Measurements from ENCODE around the gene NPC2.

Gene NPC2

DNA sequence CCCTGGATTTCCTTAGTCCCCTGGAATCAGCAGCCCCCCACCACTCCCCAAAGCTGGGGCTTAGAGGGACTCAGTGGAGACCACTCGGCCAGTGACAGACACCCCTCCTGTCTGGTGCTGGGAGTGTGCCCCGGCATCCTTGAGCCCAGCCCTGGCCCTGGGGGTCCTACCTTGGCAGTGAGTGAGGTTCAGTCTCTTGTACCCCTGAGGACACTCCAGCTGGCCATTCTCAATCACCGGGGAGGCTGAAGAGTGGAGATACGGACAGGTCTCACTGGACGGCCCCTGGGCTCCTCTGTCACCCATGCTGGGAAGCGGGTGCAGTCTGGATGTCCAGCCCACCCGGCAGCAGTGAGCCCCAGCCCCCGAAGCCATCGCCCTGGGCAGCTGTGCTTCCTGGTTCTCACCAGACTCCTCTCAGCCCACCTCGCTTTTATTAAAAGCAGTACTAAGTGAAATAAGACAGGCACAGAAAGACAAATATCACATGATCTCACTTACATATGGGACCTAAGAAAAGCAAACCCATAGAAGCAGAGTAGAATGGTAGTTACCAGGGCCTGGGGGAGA lies 42.7 kb upstream of the NPC2 start:
- no peaks in the 10 kb centered on the region for H3K36me3 Mint-ChIP-seq (ENCODE audit: low read depth)
- no peak overlapping the region for H3K4me3 Mint-ChIP-seq

GRCh38 chr14:74533576-74533975 lies 40.5 kb upstream of the NPC2 start:
- Mint-ChIP-seq H3K4me3 (no peak overlapping the region), H3K4me1 (no peaks in the 10 kb centered on the region), H3K27ac (no peak overlapping the region), H3K27me3 (ENCODE audit: low read depth) (no peaks in the 10 kb centered on the region), H3K9me3 (no peaks in the 10 kb centered on the region), H3K36me3 (ENCODE audit: low read depth) (no peaks in the 10 kb centered on the region)
- no peak for TF ChIP-seq CTCF (IDR thresholded peaks at IDR 0.05; ENCODE audit: unreplicated experiment in 3 of 3)

More for the DNA sequence above, 42.7 kb upstream of the NPC2 start:
- H3K9me3 Mint-ChIP-seq = no peaks in the 10 kb centered on the region
- no peak for TF ChIP-seq CTCF (IDR thresholded peaks at IDR 0.05; ENCODE audit: unreplicated experiment in 3 of 3)
- H3K4me1 Mint-ChIP-seq = no peaks in the 10 kb centered on the region
- no peaks in the 10 kb centered on the region for H3K27me3 Mint-ChIP-seq (ENCODE audit: low read depth)
- no peak overlapping the region for H3K27ac Mint-ChIP-seq

- Mint-ChIP-seq H3K36me3 (ENCODE audit: low read depth) (no peaks in the 10 kb centered on the region), H3K9me3 (no peaks in the 10 kb centered on the region), H3K27me3 (ENCODE audit: low read depth) (no peaks in the 10 kb centered on the region), H3K4me1 (no peaks in the 10 kb centered on the region), H3K27ac (no peak overlapping the region), H3K4me3 (no peak overlapping the region)
- TF ChIP-seq CTCF (IDR thresholded peaks at IDR 0.05; ENCODE audit: unreplicated experiment in 3 of 3) = no peak
Observed at GRCh38 chr14:74532246-74532645, 39.1 kb upstream of the NPC2 start.

DNA sequence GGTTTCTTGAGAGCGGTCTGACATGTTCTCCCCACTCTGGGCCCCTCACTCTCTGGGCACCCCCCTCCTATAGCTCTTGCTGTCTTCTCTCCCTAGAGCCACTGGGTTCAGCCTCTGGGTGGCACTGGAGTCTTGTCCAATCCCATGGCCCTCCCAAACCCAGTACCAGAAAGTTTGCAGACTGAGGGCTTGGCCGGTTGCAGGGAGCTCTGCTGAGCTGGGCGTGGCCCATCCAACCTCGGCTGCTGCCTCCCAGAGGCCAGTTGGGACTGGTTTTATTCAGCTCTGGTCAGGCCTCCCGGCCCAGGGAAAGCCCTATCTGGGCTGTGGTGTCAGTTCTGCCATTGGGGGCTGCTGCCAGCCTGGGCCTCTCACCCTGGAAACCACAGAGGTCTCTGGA lies 38.4 kb upstream of the NPC2 start:
- Mint-ChIP-seq H3K4me1 (peaks cover 1% of the 10 kb centered on the region), H3K36me3 (ENCODE audit: low read depth) (no peaks in the 10 kb centered on the region), H3K27ac (no peak overlapping the region), H3K27me3 (ENCODE audit: low read depth) (no peaks in the 10 kb centered on the region), H3K9me3 (no peaks in the 10 kb centered on the region), H3K4me3 (no peak overlapping the region)
- TF ChIP-seq CTCF (IDR thresholded peaks at IDR 0.05; ENCODE audit: unreplicated experiment in 3 of 3) = no peak

DNA sequence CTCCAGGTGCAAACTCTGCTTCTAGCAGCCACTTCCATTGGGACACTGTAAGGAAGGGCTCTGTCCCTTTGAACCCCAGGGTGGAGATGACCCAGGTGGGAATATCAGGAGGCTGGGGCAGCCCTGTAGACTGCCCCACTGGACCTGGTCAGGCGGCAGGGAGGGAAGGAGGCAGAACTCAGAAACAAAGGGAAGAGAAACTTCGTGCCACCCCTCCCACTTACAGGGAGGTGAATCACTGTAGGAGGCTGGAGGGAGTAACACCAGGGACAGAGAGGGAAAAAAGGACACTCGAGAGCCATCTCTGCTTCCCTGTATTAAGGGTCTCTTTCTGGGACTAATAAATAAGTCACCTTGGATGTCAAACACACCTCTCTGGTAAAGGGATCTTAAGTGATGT lies 37.9 kb upstream of the NPC2 start:
- no peak for TF ChIP-seq CTCF (IDR thresholded peaks at IDR 0.05; ENCODE audit: unreplicated experiment in 3 of 3)
- Mint-ChIP-seq H3K27ac (no peak overlapping the region), H3K4me3 (no peak overlapping the region), H3K4me1 (peaks cover 6% of the 10 kb centered on the region), H3K9me3 (no peaks in the 10 kb centered on the region), H3K36me3 (ENCODE audit: low read depth) (no peaks in the 10 kb centered on the region), H3K27me3 (ENCODE audit: low read depth) (no peaks in the 10 kb centered on the region)

DNA sequence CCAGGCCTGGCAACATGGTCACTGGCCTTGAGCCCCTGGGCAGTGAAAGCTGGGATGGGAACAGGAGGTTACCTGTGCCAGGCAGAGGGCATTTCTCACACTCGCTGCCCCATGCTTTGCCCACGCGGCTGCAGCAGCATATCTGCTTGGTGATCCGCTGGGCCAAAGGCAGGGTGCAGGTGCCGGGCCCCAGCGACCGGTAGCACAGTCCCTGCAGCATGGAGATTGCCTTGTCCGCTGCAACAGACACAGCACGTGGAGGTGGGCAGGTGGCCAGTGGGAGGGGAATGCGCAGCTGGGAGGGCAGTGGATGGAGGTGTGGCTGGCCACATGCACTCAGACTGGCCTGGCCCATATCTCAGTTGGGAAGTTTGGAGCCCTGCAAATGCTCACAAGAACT lies 35.8 kb upstream of the NPC2 start:
- TF ChIP-seq CTCF (IDR thresholded peaks at IDR 0.05; ENCODE audit: unreplicated experiment in 3 of 3) = no peak
- Mint-ChIP-seq H3K36me3 (ENCODE audit: low read depth) (no peaks in the 10 kb centered on the region), H3K27ac (peak overlapping the region in 1 of 3 experiments; percentile 52), H3K4me3 (no peak overlapping the region), H3K9me3 (no peaks in the 10 kb centered on the region), H3K27me3 (ENCODE audit: low read depth) (no peaks in the 10 kb centered on the region), H3K4me1 (peaks cover 17% of the 10 kb centered on the region)
